ENCODE measurements around the gene PYCARD. TPM values are rescaled to one million over a fixed set of nuclear protein-coding genes. Genes with fewer than 3 reads are reported as not detected.

The PYCARD gene
- total and polyA plus RNA-seq, 9 of the 15 experiments (the other 6 are each of a cell fraction or from before 2014, with no cell fraction given): 1.3 to 28.4 (median 6.0) TPM

DNA sequence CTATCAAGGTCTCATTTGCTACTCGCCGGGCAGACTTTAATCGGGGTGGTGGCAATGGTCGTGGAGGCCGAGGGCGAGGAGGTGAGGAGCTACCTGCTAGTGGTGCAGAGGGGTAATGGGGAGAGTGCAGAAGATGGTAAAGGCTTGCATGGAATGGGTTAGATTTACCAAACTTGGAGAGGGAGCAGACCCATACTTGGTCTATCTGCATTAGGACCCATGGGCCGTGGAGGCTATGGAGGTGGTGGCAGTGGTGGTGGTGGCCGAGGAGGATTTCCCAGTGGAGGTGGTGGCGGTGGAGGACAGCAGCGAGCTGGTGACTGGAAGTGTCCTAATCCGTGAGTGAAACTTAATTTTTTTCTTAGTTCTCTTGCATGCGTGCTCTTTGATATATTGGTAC, 12.5 kb downstream of the PYCARD start:
- no peaks in the 10 kb centered on the region for H3K27me3 ChIP-seq (ENCODE audit: control insufficient read depth in 2 of 2, insufficient read depth in 2 of 2, low read length in 2 of 2)
- no peak overlapping the region for H2AFZ ChIP-seq (ENCODE audit: low read depth, low read length)
- FAIRE-seq: no peak
- H3K36me3 ChIP-seq (ENCODE audit: control insufficient read depth, insufficient read depth, low read length): peaks cover 100% of the 10 kb centered on the region
- peaks cover 17% of the 10 kb centered on the region for H4K20me1 ChIP-seq (replicated peaks; ENCODE audit: control insufficient read depth, insufficient read depth, low read length)
- ATAC-seq: no peak
- in situ Hi-C loops (cut with MboI) (no loop called here), intact Hi-C loops (cut with micrococcal nuclease) (no loop called here)
- ChIA-PET POLR2A (interaction anchor here (0.6 to 8.2 kb wide), 13 partner anchors 8 to 280 kb away, joined by 3 to 63 read pairs (median 3); partner anchors contain the start of genes FUS, PYCARD, PYDC1 and TRIM72), CTCF (ENCODE audit: low intra/inter-chr PET ratio) (no interaction called here)
- peaks cover 53% of the 10 kb centered on the region for H3K79me2 ChIP-seq (ENCODE audit: control insufficient read depth, insufficient read depth, low read length)
- H3K27ac ChIP-seq (ENCODE audit: extremely low read depth, low read depth, low read length): no peak overlapping the region
- WGBS (ENCODE audit: insufficient coverage, low coverage, missing lambda C conversion rate): 99% methylated on average over 12 of the region's 12 CpGs
- H3K9me3 ChIP-seq (replicated peaks; ENCODE audit: control insufficient read depth, insufficient read depth, low read depth, low read length): no peaks in the 10 kb centered on the region
- no TSS peak for BruUV-seq (replicated peaks)
- peaks cover 3% of the 10 kb centered on the region for H3K9me1 ChIP-seq (ENCODE audit: control insufficient read depth, insufficient read depth, low read length)
- no peak overlapping the region for H3K9ac ChIP-seq (ENCODE audit: insufficient read depth in 1 of 2, low read depth in 2 of 2, low read length in 2 of 2)
- no peak overlapping the region for H3K4me2 ChIP-seq (ENCODE audit: insufficient read depth, low read length)
- DNase-seq (ENCODE audit: extremely low read depth in 1 of 4, low spot score in 3 of 4): peak in 1 of 4 experiments; percentile 8
- H3K4me3 ChIP-seq: no peak overlapping the region
- TF ChIP-seq RBFOX2 (IDR thresholded peaks at IDR 0.05; ENCODE audit: low read depth, low read length) (peak; percentile 32; the same call in 1 of the 2 replicates), MAFG (tag; conservative IDR thresholded peaks at IDR 0.05) (no peak), RAD51 (IDR thresholded peaks at IDR 0.05; ENCODE audit: borderline replicate concordance, low read depth) (no peak), POLR2A (conservative IDR thresholded peaks at IDR 0.05) (peak; percentile 67), CC2D1A (IDR thresholded peaks at IDR 0.05) (no peak), POLR2B (IDR thresholded peaks at IDR 0.05; ENCODE audit: low read depth, partially characterized antibody) (peak; percentile 24), EP400 (IDR thresholded peaks at IDR 0.05) (no peak), RBM39 (optimal IDR thresholded peaks at IDR 0.05; ENCODE audit: low read depth, low read length) (peak; percentile 12), CHD4 (IDR thresholded peaks at IDR 0.05; ENCODE audit: insufficient read depth, insufficient replicate concordance, low read depth, low read length, poor library complexity, severe bottlenecking) (no peak), SMARCE1 (IDR thresholded peaks at IDR 0.05) (no peak), POLR2G (IDR thresholded peaks at IDR 0.05; ENCODE audit: low read depth, low read length) (peak; percentile 12; the same call in 1 of the 2 replicates), POLR2AphosphoS2 (IDR thresholded peaks at IDR 0.05; ENCODE audit: low read length) (peak; percentile 65; the same call in 1 of the 2 replicates), SUPT5H (IDR thresholded peaks at IDR 0.05) (peak; percentile 71), DACH1 (IDR thresholded peaks at IDR 0.05; ENCODE audit: partially characterized antibody) (no peak)
- TF ChIP-seq, protein P1, sequence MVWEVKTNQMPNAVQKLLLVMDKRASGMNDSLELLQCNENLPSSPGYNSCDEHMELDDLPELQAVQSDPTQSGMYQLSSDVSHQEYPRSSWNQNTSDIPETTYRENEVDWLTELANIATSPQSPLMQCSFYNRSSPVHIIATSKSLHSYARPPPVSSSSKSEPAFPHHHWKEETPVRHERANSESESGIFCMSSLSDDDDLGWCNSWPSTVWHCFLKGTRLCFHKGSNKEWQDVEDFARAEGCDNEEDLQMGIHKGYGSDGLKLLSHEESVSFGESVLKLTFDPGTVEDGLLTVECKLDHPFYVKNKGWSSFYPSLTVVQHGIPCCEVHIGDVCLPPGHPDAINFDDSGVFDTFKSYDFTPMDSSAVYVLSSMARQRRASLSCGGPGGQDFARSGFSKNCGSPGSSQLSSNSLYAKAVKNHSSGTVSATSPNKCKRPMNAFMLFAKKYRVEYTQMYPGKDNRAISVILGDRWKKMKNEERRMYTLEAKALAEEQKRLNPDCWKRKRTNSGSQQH (CRISPR knock-in tag; IDR thresholded peaks at IDR 0.05): peak; percentile 68; the same call in 1 of the 2 replicates
- TF ChIP-seq, protein P2, sequence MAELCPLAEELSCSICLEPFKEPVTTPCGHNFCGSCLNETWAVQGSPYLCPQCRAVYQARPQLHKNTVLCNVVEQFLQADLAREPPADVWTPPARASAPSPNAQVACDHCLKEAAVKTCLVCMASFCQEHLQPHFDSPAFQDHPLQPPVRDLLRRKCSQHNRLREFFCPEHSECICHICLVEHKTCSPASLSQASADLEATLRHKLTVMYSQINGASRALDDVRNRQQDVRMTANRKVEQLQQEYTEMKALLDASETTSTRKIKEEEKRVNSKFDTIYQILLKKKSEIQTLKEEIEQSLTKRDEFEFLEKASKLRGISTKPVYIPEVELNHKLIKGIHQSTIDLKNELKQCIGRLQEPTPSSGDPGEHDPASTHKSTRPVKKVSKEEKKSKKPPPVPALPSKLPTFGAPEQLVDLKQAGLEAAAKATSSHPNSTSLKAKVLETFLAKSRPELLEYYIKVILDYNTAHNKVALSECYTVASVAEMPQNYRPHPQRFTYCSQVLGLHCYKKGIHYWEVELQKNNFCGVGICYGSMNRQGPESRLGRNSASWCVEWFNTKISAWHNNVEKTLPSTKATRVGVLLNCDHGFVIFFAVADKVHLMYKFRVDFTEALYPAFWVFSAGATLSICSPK (IDR thresholded peaks at IDR 0.05; ENCODE audit: borderline replicate concordance): no peak
- H3K4me1 ChIP-seq (replicated peaks in 1 of 2; ENCODE audit: control insufficient read depth in 2 of 2, insufficient read depth in 2 of 2, low read length in 2 of 2): peaks cover 0 to under 1% of the 10 kb centered on the region in 2 experiments; a peak in 2 of 5 replicates

Data from K562 (cell line).